Prostate gland (tissue), 2 donors: Measurements from ENCODE around the gene ITM2B.

Experiments used
- CTCF ChIP-seq, 4 experiments: fragments of 200-600 bp in 2 of 4; fragments of 450-650 bp in 2 of 4; sonication (generic) in 2 of 4; IDR thresholded peaks; 1 replicate in 3 of 4; 2 replicates in 1 of 4; pipeline ENCODE4 v1.5.1; 2016 to 2019; ENCODE audit warnings: antibody characterized with exemption in 4 of 4, mild to moderate bottlenecking in 2 of 4, moderate library complexity in 2 of 4
- POLR2A ChIP-seq: fragments of 450-650 bp; IDR thresholded peaks from one replicate; pipeline ENCODE4 v1.6.1; 2016; ENCODE audit warnings: antibody characterized with exemption, mild to moderate bottlenecking

GRCh38 chr13:48264058-48264457 is 31.1 kb downstream of the ITM2B start:
- TF ChIP-seq CTCF (IDR thresholded peaks at IDR 0.05) (no peak), POLR2A (no peak)
